IMR-90 (cell line): ENCODE results near the gene NALF2. TPM values are rescaled to one million over a fixed set of nuclear protein-coding genes. Genes with fewer than 3 reads are reported as not detected.

Experiments
- ATAC-seq: fragments of 200-7000 bp; cut with Tn5 transposase; 2 replicates; pipeline ENCODE4 v1.9.1; 2020; ENCODE audit warnings: low read depth, mild to moderate bottlenecking, moderate library complexity
- BruUV-seq: library from RNA; stranded (reverse); fragments of 400-500 nt; replicated peaks from 2 replicates; lab custom pipeline; 2021; lab: Mats Ljungman, UMichigan
- CTCF ChIA-PET: fragments of 300-600 bp; formaldehyde crosslinking; extraction: SDS; loops from one replicate; lab custom pipeline; 2021; ENCODE audit warnings: antibody characterized with exemption; lab: Yijun Ruan, JAX
- POLR2A ChIA-PET: fragments of 300-600 bp; sonication (Branson Sonifier 250); formaldehyde crosslinking; loops from one replicate; lab custom pipeline; 2022; ENCODE audit warnings: antibody characterized with exemption; ENCODE audit not compliant: unreplicated experiment; lab: Charles Lee
- DNase-seq: peaks from one replicate; pipeline ENCODE4 v3.0.0; 2013
- H2AFZ ChIP-seq: replicated peaks from 2 replicates; pipeline ENCODE3; 2013; ENCODE audit warnings: low read length, mild to moderate bottlenecking; ENCODE audit not compliant: poor library complexity
- H2AK5ac ChIP-seq: 2 replicates; pipeline ENCODE4 v1.6.1; 2013; ENCODE audit warnings: low read depth, low read length, inconsistent platforms
- H2AK9ac ChIP-seq: replicated peaks from 2 replicates; pipeline ENCODE3; 2013; ENCODE audit warnings: mild to moderate bottlenecking, low read depth, low read length, moderate library complexity; ENCODE audit not compliant: poor library complexity
- H2BK120ac ChIP-seq: 2 replicates; pipeline ENCODE4 v1.6.1; 2013; ENCODE audit warnings: low read depth, low read length, inconsistent platforms
- H2BK15ac ChIP-seq: 3 replicates; pipeline ENCODE4 v1.6.1; 2013; ENCODE audit warnings: low read depth, low read length, inconsistent platforms
- H2BK20ac ChIP-seq: 2 replicates; pipeline ENCODE4 v1.6.1; 2013; ENCODE audit warnings: low read depth, mild to moderate bottlenecking, inconsistent platforms, low read length, moderate library complexity
- H2BK5ac ChIP-seq: 2 replicates; pipeline ENCODE4 v1.6.1; 2013; ENCODE audit warnings: mild to moderate bottlenecking, low read depth, low read length, inconsistent platforms; ENCODE audit not compliant: poor library complexity, severe bottlenecking
- H3K14ac ChIP-seq: replicated peaks from 2 replicates; pipeline ENCODE4 v1.6.1; 2013; ENCODE audit warnings: low read depth, low read length, inconsistent platforms
- H3K18ac ChIP-seq: 2 replicates; pipeline ENCODE4 v1.6.1; 2013; ENCODE audit warnings: low read depth, low read length, control low read depth
- H3K23ac ChIP-seq: 2 replicates; pipeline ENCODE4 v1.6.1; 2013; ENCODE audit warnings: low read depth, low read length, inconsistent platforms
- H3K27ac ChIP-seq: 2 replicates; pipeline ENCODE4 v1.5.1; 2013; ENCODE audit warnings: mild to moderate bottlenecking, control low read depth, low read length; ENCODE audit not compliant: insufficient read depth
- H3K27me3 ChIP-seq: 2 replicates; pipeline ENCODE4 v1.6.1; 2013; ENCODE audit warnings: low read length; ENCODE audit not compliant: control insufficient read depth, insufficient read depth
- H3K36me3 ChIP-seq: 2 replicates; pipeline ENCODE4 v1.6.1; 2013; ENCODE audit warnings: low read length, mixed read lengths; ENCODE audit not compliant: control insufficient read depth, insufficient read depth
- H3K4ac ChIP-seq: 2 replicates; pipeline ENCODE4 v1.6.1; 2013; ENCODE audit warnings: low read depth, low read length, inconsistent platforms
- H3K4me1 ChIP-seq: 2 replicates; pipeline ENCODE4 v1.6.1; 2013; ENCODE audit warnings: low read length, mixed read lengths; ENCODE audit not compliant: control insufficient read depth, insufficient read depth
- H3K4me2 ChIP-seq: 2 replicates; pipeline ENCODE4 v1.6.1; 2013; ENCODE audit warnings: low read depth, mild to moderate bottlenecking, control low read depth, low read length, moderate library complexity
- H3K4me3 ChIP-seq: 2 replicates; pipeline ENCODE4 v1.5.1; 2013; ENCODE audit warnings: low read depth, mild to moderate bottlenecking, control low read depth, low read length, moderate library complexity; ENCODE audit not compliant: insufficient read depth
- H3K56ac ChIP-seq: 2 replicates; pipeline ENCODE4 v1.6.1; 2013; ENCODE audit warnings: low read length, inconsistent platforms; ENCODE audit not compliant: insufficient read depth; ENCODE audit errors: extremely low read depth
- H3K79me1 ChIP-seq, 2 experiments: 2 replicates each; pipeline ENCODE4 v1.6.1; 2013; ENCODE audit warnings: low read length in 2 of 2, inconsistent platforms in 1 of 2, low read depth in 1 of 2
- H3K9ac ChIP-seq: 2 replicates; pipeline ENCODE4 v1.6.1; 2013; ENCODE audit warnings: low read depth, low read length, control low read depth
- H3K9me1 ChIP-seq: 2 replicates; pipeline ENCODE4 v1.6.1; 2013; ENCODE audit warnings: low read length, inconsistent platforms; ENCODE audit not compliant: insufficient read depth
- H3K9me3 ChIP-seq: 2 replicates; pipeline ENCODE4 v1.6.1; 2013; ENCODE audit warnings: low read length; ENCODE audit not compliant: control insufficient read depth, insufficient read depth
- H4K20me1 ChIP-seq: 2 replicates; pipeline ENCODE4 v1.6.1; 2013; ENCODE audit warnings: low read length, inconsistent platforms; ENCODE audit not compliant: insufficient read depth
- H4K5ac ChIP-seq: 2 replicates; pipeline ENCODE4 v1.6.1; 2013; ENCODE audit warnings: mild to moderate bottlenecking, low read depth, low read length, control low read depth
- H4K8ac ChIP-seq, 2 experiments: 2 replicates each; pipeline ENCODE4 v1.6.1; 2013; ENCODE audit warnings: low read depth in 2 of 2, low read length in 2 of 2, control low read depth in 1 of 2, inconsistent platforms in 1 of 2
- H4K91ac ChIP-seq: 2 replicates; pipeline ENCODE4 v1.6.1; 2013; ENCODE audit warnings: low read depth, low read length, inconsistent platforms; ENCODE audit not compliant: insufficient read depth
- BHLHE40 ChIP-seq: fragments of 150-350 bp; IDR thresholded peaks from 2 replicates; pipeline ENCODE4 v1.6.1; 2016; ENCODE audit warnings: mild to moderate bottlenecking, low read depth, low read length
- FOS ChIP-seq: fragments of 150-350 bp; IDR thresholded peaks from 2 replicates; pipeline ENCODE4 v1.6.1; 2016; ENCODE audit warnings: low read depth, low read length
- MAFK ChIP-seq: IDR thresholded peaks from 2 replicates; pipeline ENCODE4 v1.6.1; 2012; ENCODE audit warnings: low read depth, low read length, improper control_type of control experiment
- MAZ ChIP-seq: IDR thresholded peaks from 2 replicates; pipeline ENCODE4 v1.6.1; 2012; ENCODE audit warnings: low read depth, mild to moderate bottlenecking, low read length, improper control_type of control experiment, moderate library complexity, borderline replicate concordance
- MXI1 ChIP-seq: IDR thresholded peaks from 2 replicates; pipeline ENCODE4 v1.6.1; 2012; ENCODE audit warnings: low read depth, mild to moderate bottlenecking, low read length, moderate library complexity, borderline replicate concordance
- POLR2A ChIP-seq: IDR thresholded peaks from 2 replicates; pipeline ENCODE4 v1.6.1; 2012; ENCODE audit warnings: mild to moderate bottlenecking, low read depth, low read length
- RFX5 ChIP-seq: IDR thresholded peaks from 2 replicates; pipeline ENCODE4 v1.8.0; 2012; ENCODE audit warnings: low read depth, mild to moderate bottlenecking, low read length, moderate library complexity
- SMC3 ChIP-seq: fragments of 150-350 bp; IDR thresholded peaks from 2 replicates; pipeline ENCODE4 v1.6.1; 2016; ENCODE audit warnings: low read depth, mild to moderate bottlenecking, antibody characterized with exemption, low read length, moderate library complexity
- WGBS, 2 experiments: methylation state at CpG; one replicate each; pipeline versions ENCODE4 v1.1.5 to v1.1.7; 2013; ENCODE audit warnings: missing lambda C conversion rate in 2 of 2; ENCODE audit not compliant: insufficient read length in 1 of 2; ENCODE audit errors: extremely low coverage in 2 of 2; 5-methylcytosine and 5-hydroxymethylcytosine counted together
- dilution Hi-C: fragments of 300-500 bp; cut with HindIII; formaldehyde crosslinking; loops from one replicate; pipeline ENCODE4 v1.14.3; 2018; ENCODE audit warnings: low sequenced_read_pairs; ENCODE audit not compliant: unreplicated experiment
- in situ Hi-C: fragments of 300-500 bp; cut with MboI; formaldehyde crosslinking; loops from 3 replicates; pipeline ENCODE4 v1.14.3; 2019; ENCODE audit warnings: low sequenced_read_pairs, inconsistent platforms, mixed read lengths
- intact Hi-C: fragments of 100-400 bp; cut with micrococcal nuclease; formaldehyde crosslinking; loops from 2 replicates; pipeline ENCODE4 v1.10.0; 2022
- polyA plus RNA-seq, 3 experiments: library from polyadenylated mRNA; depleted of rRNA; stranded (reverse); fragments of >200 nt; gene quantifications; 2 replicates each; pipeline ENCODE4 v1.2.3, GENCODE V29; 2012; ENCODE audit warnings: low replicate concordance in 1 of 3
- total RNA-seq: library from RNA; depleted of rRNA; stranded (reverse); fragments of >200 nt; gene quantifications from 2 replicates; pipeline ENCODE4 v1.2.3, GENCODE V29; 2012
- TF ChIP-seq, protein P1 (sequence below): fragments of 150-350 bp; IDR thresholded peaks from 2 replicates; pipeline ENCODE4 v1.6.1; 2017; ENCODE audit warnings: mild to moderate bottlenecking, antibody characterized with exemption, low read length, low read depth
- TF ChIP-seq, protein P2 (sequence below): fragments of 150-350 bp; IDR thresholded peaks from 2 replicates; pipeline ENCODE4 v1.6.1; 2016; ENCODE audit warnings: low read depth, mild to moderate bottlenecking, low read length, moderate library complexity, borderline replicate concordance

The NALF2 gene
- total and polyA plus RNA-seq, 2 of the 4 experiments (the other 2 are of a cell fraction), result not detected

GRCh38 chrX:69503228-69503781 lies 821 bp upstream of the NALF2 start:
- Histone ChIP-seq H3K4me1 (no peaks in the 10 kb centered on the region), H3K4me2 (no peak overlapping the region), H3K36me3 (no peaks in the 10 kb centered on the region), H3K9me3 (peaks cover 2% of the 10 kb centered on the region; the same call in 1 of the 2 replicates), H3K9me1 (no peaks in the 10 kb centered on the region), H3K4ac (no peak overlapping the region), H2BK5ac (no peak overlapping the region), H3K23ac (no peak overlapping the region), H4K91ac (no peak overlapping the region), H2BK120ac (no peak overlapping the region), H2AK9ac (no peak overlapping the region), H3K9ac (no peak overlapping the region), H3K18ac (no peak overlapping the region), H2BK15ac (no peak overlapping the region), H3K79me1 (no peaks in the 10 kb centered on the region), H2AK5ac (no peak overlapping the region), H3K27me3 (peaks cover 21% of the 10 kb centered on the region), H4K20me1 (no peaks in the 10 kb centered on the region), H3K4me3 (no peak overlapping the region), H3K14ac (no peak overlapping the region), H4K5ac (no peak overlapping the region), H2AFZ (no peak overlapping the region), H3K27ac (no peak overlapping the region), H2BK20ac (no peak overlapping the region), H4K8ac (no peak overlapping the region), H3K56ac (no peak overlapping the region)
- TF ChIP-seq SMC3, result no peak
- TF ChIP-seq BHLHE40, result no peak
- TF ChIP-seq, protein P1, sequence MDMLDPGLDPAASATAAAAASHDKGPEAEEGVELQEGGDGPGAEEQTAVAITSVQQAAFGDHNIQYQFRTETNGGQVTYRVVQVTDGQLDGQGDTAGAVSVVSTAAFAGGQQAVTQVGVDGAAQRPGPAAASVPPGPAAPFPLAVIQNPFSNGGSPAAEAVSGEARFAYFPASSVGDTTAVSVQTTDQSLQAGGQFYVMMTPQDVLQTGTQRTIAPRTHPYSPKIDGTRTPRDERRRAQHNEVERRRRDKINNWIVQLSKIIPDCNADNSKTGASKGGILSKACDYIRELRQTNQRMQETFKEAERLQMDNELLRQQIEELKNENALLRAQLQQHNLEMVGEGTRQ, result no peak
- no peak for TF ChIP-seq POLR2A
- TF ChIP-seq MAZ, result no peak
- TF ChIP-seq FOS, result no peak
- TF ChIP-seq, protein P2, sequence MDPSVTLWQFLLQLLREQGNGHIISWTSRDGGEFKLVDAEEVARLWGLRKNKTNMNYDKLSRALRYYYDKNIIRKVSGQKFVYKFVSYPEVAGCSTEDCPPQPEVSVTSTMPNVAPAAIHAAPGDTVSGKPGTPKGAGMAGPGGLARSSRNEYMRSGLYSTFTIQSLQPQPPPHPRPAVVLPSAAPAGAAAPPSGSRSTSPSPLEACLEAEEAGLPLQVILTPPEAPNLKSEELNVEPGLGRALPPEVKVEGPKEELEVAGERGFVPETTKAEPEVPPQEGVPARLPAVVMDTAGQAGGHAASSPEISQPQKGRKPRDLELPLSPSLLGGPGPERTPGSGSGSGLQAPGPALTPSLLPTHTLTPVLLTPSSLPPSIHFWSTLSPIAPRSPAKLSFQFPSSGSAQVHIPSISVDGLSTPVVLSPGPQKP, result no peak
- TF ChIP-seq RFX5, result no peak
- TF ChIP-seq MAFK, result no peak
- no peak for TF ChIP-seq MXI1
- no peak for ATAC-seq
- dilution Hi-C loops (no loop called here), in situ Hi-C loops (no loop called here), intact Hi-C loops (no loop called here)
- ChIA-PET POLR2A (no interaction called here), CTCF (no interaction called here)
- WGBS, 2 experiments, result 4% methylated on average over 4 of the region's 16 CpGs; no CpG with 5 or more reads in 1 of the 2 experiments
- no peak for DNase-seq
- no TSS peak for BruUV-seq
